ENCODE results near the gene CTNNA2.

Gene CTNNA2

GRCh38 chr2:79576451-79576850, 63.6 kb downstream of the CTNNA2 start:
- TF ChIP-seq CTCF (IDR thresholded peaks at IDR 0.05; ENCODE audit: control insufficient read depth, insufficient read depth, low read depth, low read length, missing control alignments) = no peak
- H3K4me3 ChIP-seq (ENCODE audit: control insufficient read depth, low read depth, low read length) = no peak overlapping the region
- no peak for DNase-seq (ENCODE audit: low read depth)

- H3K4me3 ChIP-seq (ENCODE audit: control insufficient read depth, low read depth, low read length) = no peak overlapping the region
- TF ChIP-seq CTCF (IDR thresholded peaks at IDR 0.05; ENCODE audit: control insufficient read depth, insufficient read depth, low read depth, low read length, missing control alignments) = no peak
- no peak for DNase-seq (ENCODE audit: low read depth)
Observed at GRCh38 chr2:79578952-79579351, 66.1 kb downstream of the CTNNA2 start.

GRCh38 chr2:79580175-79580574, 67.3 kb downstream of the CTNNA2 start:
- TF ChIP-seq CTCF (IDR thresholded peaks at IDR 0.05; ENCODE audit: control insufficient read depth, insufficient read depth, low read depth, low read length, missing control alignments) = no peak
- no peak for DNase-seq (ENCODE audit: low read depth)
- no peak overlapping the region for H3K4me3 ChIP-seq (ENCODE audit: control insufficient read depth, low read depth, low read length)

GRCh38 chr2:79585701-79586433, 73.0 kb downstream of the CTNNA2 start:
- TF ChIP-seq CTCF (IDR thresholded peaks at IDR 0.05; ENCODE audit: control insufficient read depth, insufficient read depth, low read depth, low read length, missing control alignments) = no peak
- H3K4me3 ChIP-seq (ENCODE audit: control insufficient read depth, low read depth, low read length) = no peak overlapping the region
- DNase-seq (ENCODE audit: low read depth) = no peak

GRCh38 chr2:79591281-79591680, 78.4 kb downstream of the CTNNA2 start:
- no peak for DNase-seq (ENCODE audit: low read depth)

GRCh38 chr2:79593237-79593867, 80.5 kb downstream of the CTNNA2 start:
- no peak overlapping the region for H3K4me3 ChIP-seq (ENCODE audit: control insufficient read depth, low read depth, low read length)

More at GRCh38 chr2:79591281-79591680, 78.4 kb downstream of the CTNNA2 start:
- TF ChIP-seq CTCF (IDR thresholded peaks at IDR 0.05; ENCODE audit: control insufficient read depth, insufficient read depth, low read depth, low read length, missing control alignments) = no peak
- H3K4me3 ChIP-seq (ENCODE audit: control insufficient read depth, low read depth, low read length) = no peak overlapping the region

More at GRCh38 chr2:79593237-79593867, 80.5 kb downstream of the CTNNA2 start:
- TF ChIP-seq CTCF (IDR thresholded peaks at IDR 0.05; ENCODE audit: control insufficient read depth, insufficient read depth, low read depth, low read length, missing control alignments) = no peak
- no peak for DNase-seq (ENCODE audit: low read depth)
